Small intestine (tissue), 7 donors: ENCODE measurements around the gene DSG3. TPM values are rescaled to one million over a fixed set of nuclear protein-coding genes. Genes with fewer than 3 reads are reported as not detected.

ENCODE experiments used
- DNase-seq, 2 donors: peaks; one replicate each; pipeline versions ENCODE4 v3.0.0 to v3.0.0-alpha.2; 2013
- FAIRE-seq: peaks from 2 replicates; lab custom pipeline; 2012; peaks lifted over from hg19 to GRCh38; lab: Jason Lieb, UNC
- H3K27ac ChIP-seq, 3 donors: one replicate each; pipeline ENCODE4 v1.5.1; 2013; ENCODE audit warnings: low read length in 2 of 3, mild to moderate bottlenecking in 2 of 3, control low read depth in 1 of 3, inconsistent platforms in 1 of 3, low read depth in 1 of 3, moderate library complexity in 1 of 3
- H3K27me3 ChIP-seq, 3 donors: one replicate each; pipeline ENCODE4 v1.6.1; 2013; ENCODE audit warnings: low read length in 3 of 3, inconsistent platforms in 1 of 3; ENCODE audit not compliant: control insufficient read depth in 3 of 3, insufficient read depth in 3 of 3
- H3K36me3 ChIP-seq, 3 donors: one replicate each; pipeline ENCODE4 v1.6.1; 2013; ENCODE audit warnings: low read length in 3 of 3, inconsistent platforms in 1 of 3, low read depth in 1 of 3, mild to moderate bottlenecking in 1 of 3, moderate library complexity in 1 of 3; ENCODE audit not compliant: control insufficient read depth in 3 of 3, insufficient read depth in 2 of 3
- H3K4me1 ChIP-seq, 3 donors: one replicate each; pipeline ENCODE4 v1.6.1; 2013; ENCODE audit warnings: low read length in 2 of 3, inconsistent platforms in 1 of 3, low read depth in 1 of 3, mild to moderate bottlenecking in 1 of 3, moderate library complexity in 1 of 3; ENCODE audit not compliant: control insufficient read depth in 3 of 3, insufficient read depth in 2 of 3
- H3K4me3 ChIP-seq, 3 donors: one replicate each; pipeline ENCODE4 v1.5.1; 2013; ENCODE audit warnings: low read length in 3 of 3, control low read depth in 1 of 3, inconsistent platforms in 1 of 3, low read depth in 1 of 3, mild to moderate bottlenecking in 1 of 3, moderate library complexity in 1 of 3
- H3K9me3 ChIP-seq, 2 donors: one replicate each; pipeline ENCODE4 v1.6.1; 2013; ENCODE audit warnings: low read depth in 1 of 2, low read length in 1 of 2; ENCODE audit not compliant: control insufficient read depth in 2 of 2, insufficient read depth in 1 of 2
- WGBS, 3 donors: extraction: QIAGEN DNeasy Blood & Tissue Kit; methylation state at CpG; one replicate each; pipeline ENCODE4 v1.1.7; 2013; 5-methylcytosine and 5-hydroxymethylcytosine counted together
- polyA plus RNA-seq, 4 donors: library from polyadenylated mRNA; stranded (reverse) in 3 of 4; unstranded in 1 of 4; fragments of 200-250 nt in 3 of 4; fragments of 120-200 nt in 1 of 4; gene quantifications; one replicate each; pipeline versions ENCODE4 v1.2.1 to v1.2.3, GENCODE V29; 2013
- donor health status: healthy with polysubstance abuse.
- donor health status: control.
- donor health status: control.
- donor health status: Bipolar disorder and iron deficiency.
- donor health status: healthy.

DSG3 gene
- polyA plus RNA-seq, 4 donors: 0.03 to 2.5 (median 0.47) TPM

GRCh38 chr18:31426021-31426420, 21.5 kb upstream of the DSG3 start:
- no peak overlapping the region for H3K27ac ChIP-seq
- no peak for FAIRE-seq
- no peak for DNase-seq
- H3K9me3 ChIP-seq: no peaks in the 10 kb centered on the region
- no peaks in the 10 kb centered on the region for H3K4me1 ChIP-seq
- H3K36me3 ChIP-seq: no peaks in the 10 kb centered on the region
- no peaks in the 10 kb centered on the region for H3K27me3 ChIP-seq
- 79 to 91% (median 80%) methylated on average over 2 of the region's 2 CpGs for WGBS, 3 donors
- H3K4me3 ChIP-seq: no peak overlapping the region

- 76 to 90% (median 83%) methylated on average over 5 of the region's 5 CpGs for WGBS, 3 donors
- H3K27ac ChIP-seq: no peak overlapping the region
- no peaks in the 10 kb centered on the region for H3K36me3 ChIP-seq
Observed at GRCh38 chr18:31426871-31427406, 20.6 kb upstream of the DSG3 start.

GRCh38 chr18:31428211-31428610, 19.3 kb upstream of the DSG3 start:
- Histone ChIP-seq H3K4me1 (no peaks in the 10 kb centered on the region), H3K27me3 (no peaks in the 10 kb centered on the region), H3K36me3 (no peaks in the 10 kb centered on the region), H3K4me3 (no peak overlapping the region), H3K27ac (no peak overlapping the region), H3K9me3 (no peaks in the 10 kb centered on the region)
- 90 to 100% (median 93%) methylated on average over 1 of the region's 1 CpG for WGBS, 3 donors
- DNase-seq (no peak), FAIRE-seq (no peak)

More at GRCh38 chr18:31426871-31427406, 20.6 kb upstream of the DSG3 start:
- H3K4me3 ChIP-seq: no peak overlapping the region
- FAIRE-seq (no peak), DNase-seq (no peak)
- H3K4me1 ChIP-seq: no peaks in the 10 kb centered on the region
- no peaks in the 10 kb centered on the region for H3K27me3 ChIP-seq
- no peaks in the 10 kb centered on the region for H3K9me3 ChIP-seq

- FAIRE-seq: no peak
- H3K27me3 ChIP-seq: no peaks in the 10 kb centered on the region
- 16 to 40% (median 30%) methylated on average over 2 of the region's 2 CpGs for WGBS, 3 donors
- H3K4me1 ChIP-seq: no peaks in the 10 kb centered on the region
- H3K4me3 ChIP-seq: no peak overlapping the region
- peak; percentile 81 to 86 for DNase-seq
- H3K36me3 ChIP-seq: no peaks in the 10 kb centered on the region
- no peaks in the 10 kb centered on the region for H3K9me3 ChIP-seq
- peak overlapping the region in 1 of 3 donors; percentile 12 for H3K27ac ChIP-seq
Observed at GRCh38 chr18:31429623-31430022, 17.9 kb upstream of the DSG3 start.

- Histone ChIP-seq H3K4me3 (no peak overlapping the region), H3K4me1 (no peaks in the 10 kb centered on the region), H3K9me3 (no peaks in the 10 kb centered on the region), H3K36me3 (no peaks in the 10 kb centered on the region), H3K27me3 (no peaks in the 10 kb centered on the region), H3K27ac (peak overlapping the region in 1 of 3 donors; percentile 12)
- WGBS, 3 donors: 68 to 75% (median 73%) methylated on average over 4 of the region's 4 CpGs
- FAIRE-seq (no peak), DNase-seq (no peak)
Observed at GRCh38 chr18:31430072-31430471, 17.5 kb upstream of the DSG3 start.

- FAIRE-seq: no peak
- no peak overlapping the region for H3K27ac ChIP-seq
- WGBS, 3 donors: 42 to 64% (median 57%) methylated on average over 1 of the region's 1 CpG
Observed at GRCh38 chr18:31430554-31430953, 17.0 kb upstream of the DSG3 start.

GRCh38 chr18:31432316-31432715, 15.2 kb upstream of the DSG3 start:
- Histone ChIP-seq H3K27ac (no peak overlapping the region), H3K9me3 (no peaks in the 10 kb centered on the region), H3K4me1 (no peaks in the 10 kb centered on the region), H3K27me3 (no peaks in the 10 kb centered on the region), H3K4me3 (no peak overlapping the region), H3K36me3 (no peaks in the 10 kb centered on the region)
- FAIRE-seq (no peak), DNase-seq (no peak)
- WGBS, 3 donors: 74 to 93% (median 83%) methylated on average over 1 of the region's 1 CpG

More at GRCh38 chr18:31430554-31430953, 17.0 kb upstream of the DSG3 start:
- Histone ChIP-seq H3K4me1 (no peaks in the 10 kb centered on the region), H3K9me3 (no peaks in the 10 kb centered on the region), H3K27me3 (no peaks in the 10 kb centered on the region), H3K36me3 (no peaks in the 10 kb centered on the region), H3K4me3 (no peak overlapping the region)
- no peak for DNase-seq

- no peak for DNase-seq
- Histone ChIP-seq H3K9me3 (no peaks in the 10 kb centered on the region), H3K4me1 (no peaks in the 10 kb centered on the region), H3K27me3 (no peaks in the 10 kb centered on the region), H3K4me3 (no peak overlapping the region), H3K27ac (no peak overlapping the region), H3K36me3 (no peaks in the 10 kb centered on the region)
- FAIRE-seq: no peak
- 55 to 67% (median 66%) methylated on average over 3 of the region's 3 CpGs for WGBS, 3 donors
Observed at GRCh38 chr18:31436825-31437224, 10.7 kb upstream of the DSG3 start.

- no peak for FAIRE-seq
- H3K27ac ChIP-seq: no peak overlapping the region
- H3K4me1 ChIP-seq: no peaks in the 10 kb centered on the region
- 80 to 94% (median 81%) methylated on average over 2 of the region's 2 CpGs for WGBS, 3 donors
- H3K9me3 ChIP-seq: no peaks in the 10 kb centered on the region
- no peak for DNase-seq
- no peaks in the 10 kb centered on the region for H3K27me3 ChIP-seq
- no peaks in the 10 kb centered on the region for H3K36me3 ChIP-seq
- no peak overlapping the region for H3K4me3 ChIP-seq
Observed at GRCh38 chr18:31438402-31438801, 9.1 kb upstream of the DSG3 start.
